ENCODE results near the gene DNPEP. TPM values are rescaled to one million over a fixed set of nuclear protein-coding genes. Genes with fewer than 3 reads are reported as not detected.

The DNPEP gene
- total and polyA plus RNA-seq, 2 of the 8 experiments (the other 6 are each of a cell fraction or from before 2014, with no cell fraction given): 59.8 to 109 TPM

DNA sequence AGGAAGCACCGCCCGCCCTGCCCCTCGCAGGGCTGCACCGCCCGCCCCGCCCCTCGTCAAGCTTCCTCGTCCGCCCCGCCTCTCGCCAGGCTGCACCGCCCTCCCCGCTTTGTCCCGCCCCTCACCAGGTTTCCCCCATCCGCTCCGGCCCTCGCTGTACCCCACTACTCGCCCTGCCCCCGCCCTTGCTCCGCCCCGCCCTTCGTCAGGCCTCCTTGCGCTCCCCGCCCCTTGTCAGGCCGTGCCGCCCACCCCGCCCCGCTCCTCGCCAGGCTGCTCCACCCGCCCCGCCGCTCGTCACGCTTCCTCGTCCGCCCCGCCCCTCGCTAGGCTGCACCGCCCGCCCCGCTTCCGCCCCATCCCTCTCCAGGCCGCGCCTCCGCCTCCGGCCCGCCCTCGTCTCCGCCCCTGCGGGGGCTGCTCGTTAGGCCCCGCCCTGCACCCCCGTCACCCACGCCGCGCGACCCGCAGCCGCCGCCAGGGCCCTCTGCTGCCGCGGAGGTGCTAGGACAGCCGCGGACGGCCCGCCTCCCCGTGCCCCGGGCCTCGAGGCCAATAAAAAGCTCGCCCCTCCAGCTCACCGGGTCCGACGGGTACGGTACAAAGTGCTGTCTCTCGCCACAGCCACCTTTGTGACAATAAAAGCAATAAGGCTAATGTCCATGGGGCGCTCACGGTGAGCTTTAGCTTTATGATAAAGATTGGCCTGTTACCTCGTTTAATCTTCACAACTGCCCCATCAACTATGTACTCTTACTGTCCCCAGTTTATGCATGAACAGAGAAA lies 602 bp upstream of the DNPEP start (continued):
- TF ChIP-seq, protein P1, sequence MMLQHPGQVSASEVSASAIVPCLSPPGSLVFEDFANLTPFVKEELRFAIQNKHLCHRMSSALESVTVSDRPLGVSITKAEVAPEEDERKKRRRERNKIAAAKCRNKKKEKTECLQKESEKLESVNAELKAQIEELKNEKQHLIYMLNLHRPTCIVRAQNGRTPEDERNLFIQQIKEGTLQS (IDR thresholded peaks at IDR 0.05; ENCODE audit: insufficient read depth, low read depth, low read length): no peak
- TF ChIP-seq RAD21 (IDR thresholded peaks at IDR 0.05 in 1 of 2, conservative IDR thresholded peaks at IDR 0.05 in 1 of 2; ENCODE audit: low read depth in 2 of 2, low read length in 2 of 2): peak in 1 of 2 experiments; percentile 24; a peak in 1 of 4 replicates
- TF ChIP-seq, protein P2, sequence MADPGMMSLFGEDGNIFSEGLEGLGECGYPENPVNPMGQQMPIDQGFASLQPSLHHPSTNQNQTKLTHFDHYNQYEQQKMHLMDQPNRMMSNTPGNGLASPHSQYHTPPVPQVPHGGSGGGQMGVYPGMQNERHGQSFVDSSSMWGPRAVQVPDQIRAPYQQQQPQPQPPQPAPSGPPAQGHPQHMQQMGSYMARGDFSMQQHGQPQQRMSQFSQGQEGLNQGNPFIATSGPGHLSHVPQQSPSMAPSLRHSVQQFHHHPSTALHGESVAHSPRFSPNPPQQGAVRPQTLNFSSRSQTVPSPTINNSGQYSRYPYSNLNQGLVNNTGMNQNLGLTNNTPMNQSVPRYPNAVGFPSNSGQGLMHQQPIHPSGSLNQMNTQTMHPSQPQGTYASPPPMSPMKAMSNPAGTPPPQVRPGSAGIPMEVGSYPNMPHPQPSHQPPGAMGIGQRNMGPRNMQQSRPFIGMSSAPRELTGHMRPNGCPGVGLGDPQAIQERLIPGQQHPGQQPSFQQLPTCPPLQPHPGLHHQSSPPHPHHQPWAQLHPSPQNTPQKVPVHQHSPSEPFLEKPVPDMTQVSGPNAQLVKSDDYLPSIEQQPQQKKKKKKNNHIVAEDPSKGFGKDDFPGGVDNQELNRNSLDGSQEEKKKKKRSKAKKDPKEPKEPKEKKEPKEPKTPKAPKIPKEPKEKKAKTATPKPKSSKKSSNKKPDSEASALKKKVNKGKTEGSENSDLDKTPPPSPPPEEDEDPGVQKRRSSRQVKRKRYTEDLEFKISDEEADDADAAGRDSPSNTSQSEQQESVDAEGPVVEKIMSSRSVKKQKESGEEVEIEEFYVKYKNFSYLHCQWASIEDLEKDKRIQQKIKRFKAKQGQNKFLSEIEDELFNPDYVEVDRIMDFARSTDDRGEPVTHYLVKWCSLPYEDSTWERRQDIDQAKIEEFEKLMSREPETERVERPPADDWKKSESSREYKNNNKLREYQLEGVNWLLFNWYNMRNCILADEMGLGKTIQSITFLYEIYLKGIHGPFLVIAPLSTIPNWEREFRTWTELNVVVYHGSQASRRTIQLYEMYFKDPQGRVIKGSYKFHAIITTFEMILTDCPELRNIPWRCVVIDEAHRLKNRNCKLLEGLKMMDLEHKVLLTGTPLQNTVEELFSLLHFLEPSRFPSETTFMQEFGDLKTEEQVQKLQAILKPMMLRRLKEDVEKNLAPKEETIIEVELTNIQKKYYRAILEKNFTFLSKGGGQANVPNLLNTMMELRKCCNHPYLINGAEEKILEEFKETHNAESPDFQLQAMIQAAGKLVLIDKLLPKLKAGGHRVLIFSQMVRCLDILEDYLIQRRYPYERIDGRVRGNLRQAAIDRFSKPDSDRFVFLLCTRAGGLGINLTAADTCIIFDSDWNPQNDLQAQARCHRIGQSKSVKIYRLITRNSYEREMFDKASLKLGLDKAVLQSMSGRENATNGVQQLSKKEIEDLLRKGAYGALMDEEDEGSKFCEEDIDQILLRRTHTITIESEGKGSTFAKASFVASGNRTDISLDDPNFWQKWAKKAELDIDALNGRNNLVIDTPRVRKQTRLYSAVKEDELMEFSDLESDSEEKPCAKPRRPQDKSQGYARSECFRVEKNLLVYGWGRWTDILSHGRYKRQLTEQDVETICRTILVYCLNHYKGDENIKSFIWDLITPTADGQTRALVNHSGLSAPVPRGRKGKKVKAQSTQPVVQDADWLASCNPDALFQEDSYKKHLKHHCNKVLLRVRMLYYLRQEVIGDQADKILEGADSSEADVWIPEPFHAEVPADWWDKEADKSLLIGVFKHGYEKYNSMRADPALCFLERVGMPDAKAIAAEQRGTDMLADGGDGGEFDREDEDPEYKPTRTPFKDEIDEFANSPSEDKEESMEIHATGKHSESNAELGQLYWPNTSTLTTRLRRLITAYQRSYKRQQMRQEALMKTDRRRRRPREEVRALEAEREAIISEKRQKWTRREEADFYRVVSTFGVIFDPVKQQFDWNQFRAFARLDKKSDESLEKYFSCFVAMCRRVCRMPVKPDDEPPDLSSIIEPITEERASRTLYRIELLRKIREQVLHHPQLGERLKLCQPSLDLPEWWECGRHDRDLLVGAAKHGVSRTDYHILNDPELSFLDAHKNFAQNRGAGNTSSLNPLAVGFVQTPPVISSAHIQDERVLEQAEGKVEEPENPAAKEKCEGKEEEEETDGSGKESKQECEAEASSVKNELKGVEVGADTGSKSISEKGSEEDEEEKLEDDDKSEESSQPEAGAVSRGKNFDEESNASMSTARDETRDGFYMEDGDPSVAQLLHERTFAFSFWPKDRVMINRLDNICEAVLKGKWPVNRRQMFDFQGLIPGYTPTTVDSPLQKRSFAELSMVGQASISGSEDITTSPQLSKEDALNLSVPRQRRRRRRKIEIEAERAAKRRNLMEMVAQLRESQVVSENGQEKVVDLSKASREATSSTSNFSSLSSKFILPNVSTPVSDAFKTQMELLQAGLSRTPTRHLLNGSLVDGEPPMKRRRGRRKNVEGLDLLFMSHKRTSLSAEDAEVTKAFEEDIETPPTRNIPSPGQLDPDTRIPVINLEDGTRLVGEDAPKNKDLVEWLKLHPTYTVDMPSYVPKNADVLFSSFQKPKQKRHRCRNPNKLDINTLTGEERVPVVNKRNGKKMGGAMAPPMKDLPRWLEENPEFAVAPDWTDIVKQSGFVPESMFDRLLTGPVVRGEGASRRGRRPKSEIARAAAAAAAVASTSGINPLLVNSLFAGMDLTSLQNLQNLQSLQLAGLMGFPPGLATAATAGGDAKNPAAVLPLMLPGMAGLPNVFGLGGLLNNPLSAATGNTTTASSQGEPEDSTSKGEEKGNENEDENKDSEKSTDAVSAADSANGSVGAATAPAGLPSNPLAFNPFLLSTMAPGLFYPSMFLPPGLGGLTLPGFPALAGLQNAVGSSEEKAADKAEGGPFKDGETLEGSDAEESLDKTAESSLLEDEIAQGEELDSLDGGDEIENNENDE (IDR thresholded peaks at IDR 0.05; ENCODE audit: insufficient replicate concordance, low read length): no peak
- peak; percentile 39; the same call in 1 of the 2 replicates for TF ChIP-seq KDM1A (IDR thresholded peaks at IDR 0.05; ENCODE audit: borderline replicate concordance, low read length)
- TF ChIP-seq CREB1 (IDR thresholded peaks at IDR 0.05): peak; percentile 54; the same call in 1 of the 2 replicates
- TF ChIP-seq, protein P3, sequence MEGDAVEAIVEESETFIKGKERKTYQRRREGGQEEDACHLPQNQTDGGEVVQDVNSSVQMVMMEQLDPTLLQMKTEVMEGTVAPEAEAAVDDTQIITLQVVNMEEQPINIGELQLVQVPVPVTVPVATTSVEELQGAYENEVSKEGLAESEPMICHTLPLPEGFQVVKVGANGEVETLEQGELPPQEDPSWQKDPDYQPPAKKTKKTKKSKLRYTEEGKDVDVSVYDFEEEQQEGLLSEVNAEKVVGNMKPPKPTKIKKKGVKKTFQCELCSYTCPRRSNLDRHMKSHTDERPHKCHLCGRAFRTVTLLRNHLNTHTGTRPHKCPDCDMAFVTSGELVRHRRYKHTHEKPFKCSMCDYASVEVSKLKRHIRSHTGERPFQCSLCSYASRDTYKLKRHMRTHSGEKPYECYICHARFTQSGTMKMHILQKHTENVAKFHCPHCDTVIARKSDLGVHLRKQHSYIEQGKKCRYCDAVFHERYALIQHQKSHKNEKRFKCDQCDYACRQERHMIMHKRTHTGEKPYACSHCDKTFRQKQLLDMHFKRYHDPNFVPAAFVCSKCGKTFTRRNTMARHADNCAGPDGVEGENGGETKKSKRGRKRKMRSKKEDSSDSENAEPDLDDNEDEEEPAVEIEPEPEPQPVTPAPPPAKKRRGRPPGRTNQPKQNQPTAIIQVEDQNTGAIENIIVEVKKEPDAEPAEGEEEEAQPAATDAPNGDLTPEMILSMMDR (IDR thresholded peaks at IDR 0.05; ENCODE audit: control extremely low read depth in 1 of 3, insufficient read depth in 1 of 3, low read depth in 1 of 3, low read length in 3 of 3): peak; percentile 33 to 67 (median 50)

Data from H1 (cell line).